Ovary (tissue), 9 donors: ENCODE data around the gene ALDH2. TPM values are rescaled to one million over a fixed set of nuclear protein-coding genes. Genes with fewer than 3 reads are reported as not detected.
"Not testable (repeated sequence)": the region's sequence is repeated elsewhere in the genome, so short reads cannot be mapped to it uniquely, and the experiment has no call there.

Experiments
- DNase-seq, 5 donors: peaks; one replicate each; pipeline ENCODE4 v3.0.0-alpha.2; 2019 to 2020
- H3K27ac ChIP-seq, 2 donors: fragments of 200-600 bp; one replicate each; pipeline versions ENCODE4 v1.5.1 to v1.8.0; 2019 to 2022
- H3K27me3 ChIP-seq: fragments of 200-600 bp; one replicate; pipeline ENCODE4 v1.8.0; 2022
- H3K36me3 ChIP-seq: fragments of 200-600 bp; sonication (generic); one replicate; pipeline ENCODE4 v1.5.1; 2019
- H3K4me1 ChIP-seq: one replicate; pipeline ENCODE4 v1.8.1; 2013; ENCODE audit warnings: mild to moderate bottlenecking, moderate library complexity; ENCODE audit not compliant: insufficient read depth
- H3K4me3 ChIP-seq: fragments of 200-600 bp; sonication (generic); one replicate; pipeline ENCODE4 v1.5.1; 2017
- H3K9me3 ChIP-seq, 2 donors: fragments of 200-600 bp in 1 of 2; sonication (generic) in 1 of 2; one replicate each; pipeline versions ENCODE4 v1.5.1 to v1.8.1; 2013 to 2019; ENCODE audit warnings: mild to moderate bottlenecking in 1 of 2, moderate library complexity in 1 of 2
- CTCF ChIP-seq, 3 donors: fragments of 450-650 bp in 2 of 3; fragments of 200-600 bp in 1 of 3; IDR thresholded peaks; one replicate each; pipeline versions ENCODE4 v1.5.1 to v1.8.0; 2016 to 2022; ENCODE audit warnings: antibody characterized with exemption in 3 of 3, mild to moderate bottlenecking in 1 of 3
- EP300 ChIP-seq: sonication (generic); formaldehyde crosslinking; IDR thresholded peaks from one replicate; pipeline ENCODE4 v1.6.1; 2017; ENCODE audit warnings: antibody characterized with exemption
- POLR2A ChIP-seq: fragments of 450-650 bp; IDR thresholded peaks from one replicate; pipeline ENCODE4 v1.6.1; 2017; ENCODE audit warnings: antibody characterized with exemption, mild to moderate bottlenecking, moderate library complexity
- WGBS, 3 donors: extraction: QIAGEN DNeasy Blood & Tissue Kit in 1 of 3; methylation state at CpG; one replicate each; pipeline versions ENCODE4 v1.1.5 to v1.1.7; 2013 to 2017; 5-methylcytosine and 5-hydroxymethylcytosine counted together
- intact Hi-C, 4 donors: fragments of 100-400 bp; cut with DNase I; formaldehyde crosslinking; loops; one replicate each; pipeline versions ENCODE4 v1.11.0 to v1.15.1; 2022 to 2023
- polyA plus RNA-seq, 2 donors: library from polyadenylated mRNA; stranded (reverse); fragments of 200-250 nt in 1 of 2; fragments of 350-450 nt in 1 of 2; fragmentation: Illumina TruSeq in 1 of 2; extraction: RNeasy Lipid Tissue Mini Kit (QIAGEN cat#74804) in 1 of 2; gene quantifications; one replicate each; pipeline ENCODE4 v1.2.3, GENCODE V29; 2013 to 2014
- total RNA-seq, 7 donors: library from RNA; depleted of rRNA in 2 of 7; stranded (reverse); fragments of >200 nt in 2 of 7; fragmentation: NEBNext Ultra II Directional in 3 of 7; extraction: Animal tissue kit (Norgen Biotek cat#: 25700) in 3 of 7; gene quantifications; one replicate each; pipeline versions ENCODE4 v1.1.0 to v1.2.4, GENCODE V29; 2016 to 2023
- donor health status: DM: no; HTN: no; CAD: no; lungs with moderate emphysema.
- donor health status: DM: no; HTN: no; CAD: no.
- donor health status: Bipolar disorder and iron deficiency.
- donor health status: DM: yes; HTN: yes; CAD: no.
- donor health status: DM: no; HTN: no; CAD: no.
- donor health status: DM: yes; HTN: yes; CAD: no.

Gene ALDH2
- total and polyA plus RNA-seq, 9 donors: 46.7 to 154 (median 115) TPM

GRCh38 chr12:111761099-111761498 is 5.6 kb upstream of the ALDH2 start:
- no peak for TF ChIP-seq POLR2A
- H3K4me3 ChIP-seq: no peak overlapping the region
- no peak overlapping the region for H3K27ac ChIP-seq
- DNase-seq: no peak
- intact Hi-C loops: no loop called here
- H3K4me1 ChIP-seq: no peaks in the 10 kb centered on the region
- no peaks in the 10 kb centered on the region for H3K9me3 ChIP-seq
- no peaks in the 10 kb centered on the region for H3K36me3 ChIP-seq
- H3K27me3 ChIP-seq: no peaks in the 10 kb centered on the region
- WGBS, 3 donors: 56 to 60% (median 57%) methylated on average over 5 of the region's 5 CpGs

GRCh38 chr12:111761706-111762105 is 5.0 kb upstream of the ALDH2 start:
- TF ChIP-seq CTCF (IDR thresholded peaks at IDR 0.05) (no peak), POLR2A (no peak), EP300 (no peak)
- intact Hi-C loops: no loop called here
- no peaks in the 10 kb centered on the region for H3K36me3 ChIP-seq
- H3K9me3 ChIP-seq: no peaks in the 10 kb centered on the region
- no peak overlapping the region for H3K27ac ChIP-seq
- H3K27me3 ChIP-seq: no peaks in the 10 kb centered on the region
- no peak overlapping the region for H3K4me3 ChIP-seq
- no peak for DNase-seq
- WGBS, 3 donors: 39 to 51% (median 51%) methylated on average over 3 of the region's 3 CpGs
- H3K4me1 ChIP-seq: no peaks in the 10 kb centered on the region

- H3K4me1 ChIP-seq, H3K4me3 ChIP-seq, intact Hi-C loops, DNase-seq, H3K27ac ChIP-seq, H3K36me3 ChIP-seq, H3K9me3 ChIP-seq, H3K27me3 ChIP-seq: not testable (repeated sequence)
- 43 to 54% (median 48%) methylated on average over 10 of the region's 10 CpGs for WGBS, 3 donors
These were observed 3.2 kb upstream of the ALDH2 start for GRCh38 chr12:111763552-111763951.

GRCh38 chr12:111764120-111764821 is 2.5 kb upstream of the ALDH2 start:
- no peaks in the 10 kb centered on the region for H3K9me3 ChIP-seq
- peaks cover 10% of the 10 kb centered on the region for H3K4me1 ChIP-seq
- no peaks in the 10 kb centered on the region for H3K36me3 ChIP-seq
- no peak for DNase-seq
- no peak for TF ChIP-seq EP300
- H3K27ac ChIP-seq: no peak overlapping the region
- intact Hi-C loops: no loop called here
- H3K27me3 ChIP-seq: no peaks in the 10 kb centered on the region
- H3K4me3 ChIP-seq: no peak overlapping the region
- WGBS, 3 donors: 40 to 52% (median 49%) methylated on average over 6 of the region's 6 CpGs

- peak overlapping the region; percentile 68 to 85 for H3K27ac ChIP-seq
- peak overlapping the region; percentile 54 for H3K4me3 ChIP-seq
- DNase-seq: peak in 2 of 5 donors; percentile 17 to 53
- peaks cover 13% of the 10 kb centered on the region for H3K4me1 ChIP-seq
- H3K27me3 ChIP-seq: no peaks in the 10 kb centered on the region
- intact Hi-C loops: no loop called here
- H3K36me3 ChIP-seq: no peaks in the 10 kb centered on the region
- no peaks in the 10 kb centered on the region for H3K9me3 ChIP-seq
- TF ChIP-seq CTCF (IDR thresholded peaks at IDR 0.05) (no peak), POLR2A (no peak), EP300 (no peak)
- WGBS, 3 donors: 6 to 9% (median 8%) methylated on average over 18 of the region's 18 CpGs
These were observed 827 bp downstream of the ALDH2 start for GRCh38 chr12:111767362-111768158.
